GM21515 (cell line): ENCODE results near the gene HOXC6.

Experiments used
- ATAC-seq: cut with Tn5 transposase; IDR thresholded peaks from one replicate; pipeline ENCODE4 v1.9.1; 2021; ENCODE audit not compliant: unreplicated experiment

HOXC6 gene

GRCh38 chr12:54012631-54013409 is 15.4 kb upstream of the HOXC6 start:
- no peak for ATAC-seq

DNA sequence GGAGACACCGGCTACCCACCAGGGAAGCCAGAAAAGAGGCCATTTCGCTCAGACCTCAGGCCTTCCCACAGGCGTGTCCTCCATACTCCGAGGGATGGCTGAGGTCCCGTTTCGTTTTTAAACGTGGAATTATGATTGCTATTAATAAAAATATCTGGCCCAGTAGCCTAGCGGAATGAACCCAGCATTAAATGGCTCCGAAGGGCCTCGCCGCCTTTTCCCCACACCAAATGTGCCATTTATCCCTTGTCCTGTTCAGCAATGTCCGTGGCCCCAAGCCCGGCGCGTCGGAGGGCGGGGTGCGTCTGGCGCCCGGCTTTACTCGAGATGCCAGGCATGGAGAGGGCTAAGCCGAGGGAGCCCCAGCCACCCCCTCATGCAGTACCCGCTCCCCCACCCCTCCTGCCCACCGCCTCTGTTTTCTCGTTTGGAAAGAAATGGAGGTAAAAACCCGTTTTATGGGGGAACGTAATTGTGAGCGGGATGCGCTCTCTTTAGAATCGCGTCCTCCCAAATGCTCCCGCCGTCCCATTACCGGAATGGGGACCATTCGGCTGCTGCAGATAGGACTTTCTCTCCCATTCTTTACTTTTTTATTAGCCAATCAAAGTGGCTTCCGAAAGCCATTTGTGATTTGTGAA is 13.7 kb upstream of the HOXC6 start:
- no peak for ATAC-seq

- no peak for ATAC-seq
These were observed 13.0 kb upstream of the HOXC6 start for GRCh38 chr12:54015018-54015931.

DNA sequence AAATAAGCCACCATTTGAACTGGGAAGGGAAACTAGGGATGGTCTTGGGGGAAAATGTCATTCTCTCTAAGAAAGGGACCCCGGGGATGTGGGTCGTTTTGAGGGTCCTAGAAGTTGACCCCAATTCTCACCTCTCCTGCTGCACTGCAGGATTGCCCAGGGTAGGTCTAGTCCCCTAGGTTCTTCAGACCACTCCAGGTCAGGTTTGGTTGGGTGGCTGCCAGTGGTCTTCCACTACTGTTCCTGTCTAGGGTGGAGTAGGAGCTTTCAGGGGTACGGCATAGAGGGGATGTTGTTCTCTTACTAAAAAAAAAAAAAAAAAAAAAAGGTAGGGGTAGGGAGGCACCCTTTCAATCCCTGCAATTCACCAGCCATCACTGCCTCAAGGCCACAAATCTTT is 12.2 kb upstream of the HOXC6 start:
- ATAC-seq = no peak

GRCh38 chr12:54016478-54016964 is 11.7 kb upstream of the HOXC6 start:
- ATAC-seq = no peak

DNA sequence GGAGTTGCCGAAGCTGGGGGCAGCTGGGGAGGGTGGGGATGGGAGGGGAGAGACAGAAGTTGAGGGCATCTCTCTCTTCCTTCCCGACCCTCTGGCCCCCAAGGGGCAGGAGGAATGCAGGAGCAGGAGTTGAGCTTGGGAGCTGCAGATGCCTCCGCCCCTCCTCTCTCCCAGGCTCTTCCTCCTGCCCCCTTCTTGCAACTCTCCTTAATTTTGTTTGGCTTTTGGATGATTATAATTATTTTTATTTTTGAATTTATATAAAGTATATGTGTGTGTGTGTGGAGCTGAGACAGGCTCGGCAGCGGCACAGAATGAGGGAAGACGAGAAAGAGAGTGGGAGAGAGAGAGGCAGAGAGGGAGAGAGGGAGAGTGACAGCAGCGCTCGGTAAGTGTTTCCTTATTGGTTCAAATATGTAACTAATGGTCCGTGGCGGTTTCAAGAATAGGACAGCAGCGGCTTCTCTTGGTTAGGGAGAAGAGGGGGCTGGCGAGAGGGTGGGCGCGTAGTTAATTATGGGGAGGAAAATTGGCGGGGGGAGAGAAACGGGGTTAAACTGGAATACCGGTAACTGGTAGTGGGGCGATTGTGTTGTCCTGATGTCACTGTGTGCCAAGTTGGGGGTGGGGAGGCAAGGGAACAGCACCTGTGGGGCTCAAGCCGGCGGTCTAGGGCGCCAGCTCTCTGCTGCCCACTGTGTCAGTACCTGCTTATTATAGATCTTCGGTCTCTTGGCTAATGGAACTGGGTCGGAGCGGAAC is 11.0 kb upstream of the HOXC6 start:
- peak; percentile 22 for ATAC-seq

DNA sequence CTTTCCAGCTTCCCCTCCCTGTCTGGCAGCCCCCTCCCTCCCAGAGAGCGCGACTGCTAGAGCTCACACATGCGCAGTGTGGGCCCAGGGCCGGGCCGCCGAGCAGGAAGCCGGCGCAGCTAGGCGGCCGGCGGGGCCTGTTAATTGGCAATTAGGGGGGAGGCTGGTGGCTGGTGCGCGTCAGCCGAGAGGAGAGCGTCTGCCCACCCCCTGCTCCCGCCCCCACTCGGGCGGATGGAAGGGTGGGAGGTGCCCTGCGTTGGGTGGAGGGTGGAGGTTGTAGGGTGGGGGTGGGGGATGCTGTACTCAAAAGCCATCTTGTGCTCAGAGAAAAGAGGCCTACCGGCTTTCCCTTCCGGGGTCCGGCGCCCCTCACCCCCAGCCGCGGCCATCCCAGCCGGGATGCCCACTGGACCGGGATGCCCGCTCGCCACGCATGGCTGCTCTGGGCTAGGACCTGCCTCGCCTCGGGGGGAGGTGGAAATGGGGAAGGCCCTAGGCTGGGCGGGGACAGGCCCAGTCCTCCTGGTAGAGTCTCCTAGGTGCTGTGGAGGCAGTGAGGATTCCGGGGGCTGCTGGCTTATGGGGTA is 10.3 kb upstream of the HOXC6 start:
- ATAC-seq = peak; percentile 58

DNA sequence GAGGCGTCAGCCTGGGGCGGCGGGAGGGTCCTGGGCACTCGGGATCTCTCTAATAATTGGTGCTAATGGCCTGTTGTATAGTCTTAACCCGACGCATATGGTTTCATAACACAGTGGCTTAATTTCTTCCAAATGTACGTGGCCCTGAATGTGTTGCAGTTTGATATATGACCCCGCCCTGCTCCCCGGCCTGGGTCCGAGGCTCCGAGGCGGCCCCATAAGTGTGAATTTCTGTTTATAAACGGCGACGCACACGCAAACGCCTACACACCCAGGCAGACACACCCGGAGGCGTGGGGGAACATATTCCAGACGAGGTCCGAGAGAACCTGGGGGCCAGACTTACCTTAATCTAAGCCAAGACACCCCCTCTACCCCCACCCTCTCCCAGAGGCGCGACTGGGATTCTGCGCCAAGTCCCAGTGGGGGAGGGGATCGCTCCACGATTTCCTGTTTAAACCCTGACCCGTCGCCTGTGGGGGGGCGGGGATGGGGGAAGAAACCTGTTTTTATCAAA is 9.7 kb upstream of the HOXC6 start:
- ATAC-seq = no peak

GRCh38 chr12:54019091-54019811 is 9.0 kb upstream of the HOXC6 start:
- ATAC-seq = no peak

GRCh38 chr12:54019924-54020590 is 8.2 kb upstream of the HOXC6 start:
- ATAC-seq = no peak

- no peak for ATAC-seq
These were observed 7.4 kb upstream of the HOXC6 start for GRCh38 chr12:54020591-54021405.

DNA sequence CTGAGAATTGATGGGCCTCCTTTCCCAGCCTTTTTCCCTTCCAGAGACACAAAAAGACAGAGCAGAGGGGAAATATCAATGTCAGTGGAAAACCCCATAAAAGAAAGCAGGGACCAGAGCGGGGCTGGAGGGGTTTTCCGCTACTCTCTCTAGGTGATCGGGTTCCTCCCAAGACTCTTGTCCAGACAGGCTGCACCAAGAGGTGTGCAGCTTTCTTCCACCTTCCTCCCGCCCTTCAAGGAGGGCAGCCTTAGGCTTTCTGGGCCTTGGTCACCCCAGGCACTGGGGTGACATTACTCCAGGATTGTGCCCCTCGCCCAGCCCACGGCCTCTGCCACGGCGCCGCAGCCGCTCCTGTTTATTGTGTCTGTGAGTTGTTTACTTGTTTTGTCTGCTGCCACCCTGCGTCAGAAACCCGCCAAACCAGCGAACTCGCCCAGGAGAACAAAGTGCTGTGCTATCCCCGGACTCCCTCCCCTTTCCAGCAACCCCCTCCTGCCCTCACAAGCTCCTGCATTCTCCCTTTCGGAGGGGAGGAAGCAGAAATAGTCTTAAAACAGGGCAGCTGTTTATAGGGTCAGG is 6.7 kb upstream of the HOXC6 start:
- ATAC-seq = no peak

DNA sequence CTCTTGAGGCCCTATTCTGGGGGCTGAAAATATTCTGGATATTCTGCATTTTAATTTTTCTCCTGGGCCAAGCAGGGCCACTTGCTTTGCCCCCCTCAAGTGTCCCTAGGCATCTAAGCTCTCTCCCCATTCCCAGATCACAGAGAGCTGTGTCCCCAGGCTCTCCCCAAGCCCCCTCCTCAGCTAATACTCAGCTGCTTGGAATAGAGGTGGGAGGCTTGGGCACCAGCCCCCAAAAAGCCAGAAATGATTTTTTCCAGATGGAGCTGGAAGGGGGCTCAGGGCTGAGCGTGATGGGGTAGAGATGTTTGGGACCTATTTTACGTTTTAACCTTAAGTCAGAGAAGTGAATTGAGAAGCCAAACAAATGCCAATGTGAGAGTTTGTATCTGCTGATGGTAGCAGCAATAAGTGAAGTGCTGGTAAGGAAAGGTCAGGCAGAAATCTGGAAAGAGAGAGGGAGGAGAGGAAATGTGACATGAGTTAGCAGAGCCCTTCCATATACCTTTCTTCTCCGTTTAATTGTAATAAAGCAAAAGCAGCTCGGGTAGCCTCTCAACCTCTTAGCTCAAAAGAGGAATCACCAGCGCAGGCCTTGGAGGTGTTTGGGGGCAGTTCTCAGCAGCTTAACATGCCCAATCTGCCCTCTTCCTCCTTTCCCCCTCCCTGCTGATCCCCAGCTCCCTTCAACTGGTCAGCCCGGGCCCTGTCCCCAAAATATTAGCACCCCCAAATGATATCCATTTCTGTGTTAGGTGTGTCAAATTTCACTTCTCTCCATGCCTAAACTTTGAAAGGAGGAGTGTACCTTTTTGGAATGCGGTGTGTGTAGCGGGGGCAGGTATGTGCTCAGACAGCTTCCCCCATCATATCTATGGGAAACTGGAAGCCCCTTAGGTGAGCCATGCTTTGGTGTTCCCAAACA is 5.0 kb upstream of the HOXC6 start:
- no peak for ATAC-seq

DNA sequence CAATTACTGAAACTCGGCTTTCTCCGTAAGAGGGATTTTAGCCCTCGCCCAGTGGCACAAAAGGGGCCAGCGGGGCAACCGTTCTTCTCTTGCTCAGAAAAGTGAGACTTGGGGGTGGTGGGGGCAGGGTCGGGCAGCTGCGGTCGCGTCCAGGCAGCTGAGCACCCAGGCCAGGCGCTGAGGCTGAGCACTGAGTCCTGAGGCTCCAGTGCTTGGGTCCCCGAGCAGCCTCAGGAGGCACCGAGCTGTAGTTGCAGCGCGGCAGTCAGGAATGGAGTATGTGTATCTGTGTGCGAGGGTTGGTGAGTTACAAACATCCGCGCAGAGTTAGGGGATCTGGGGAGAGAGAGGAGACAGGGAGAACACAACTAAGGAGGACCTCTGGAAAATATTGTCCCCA is 4.1 kb upstream of the HOXC6 start:
- ATAC-seq = no peak

DNA sequence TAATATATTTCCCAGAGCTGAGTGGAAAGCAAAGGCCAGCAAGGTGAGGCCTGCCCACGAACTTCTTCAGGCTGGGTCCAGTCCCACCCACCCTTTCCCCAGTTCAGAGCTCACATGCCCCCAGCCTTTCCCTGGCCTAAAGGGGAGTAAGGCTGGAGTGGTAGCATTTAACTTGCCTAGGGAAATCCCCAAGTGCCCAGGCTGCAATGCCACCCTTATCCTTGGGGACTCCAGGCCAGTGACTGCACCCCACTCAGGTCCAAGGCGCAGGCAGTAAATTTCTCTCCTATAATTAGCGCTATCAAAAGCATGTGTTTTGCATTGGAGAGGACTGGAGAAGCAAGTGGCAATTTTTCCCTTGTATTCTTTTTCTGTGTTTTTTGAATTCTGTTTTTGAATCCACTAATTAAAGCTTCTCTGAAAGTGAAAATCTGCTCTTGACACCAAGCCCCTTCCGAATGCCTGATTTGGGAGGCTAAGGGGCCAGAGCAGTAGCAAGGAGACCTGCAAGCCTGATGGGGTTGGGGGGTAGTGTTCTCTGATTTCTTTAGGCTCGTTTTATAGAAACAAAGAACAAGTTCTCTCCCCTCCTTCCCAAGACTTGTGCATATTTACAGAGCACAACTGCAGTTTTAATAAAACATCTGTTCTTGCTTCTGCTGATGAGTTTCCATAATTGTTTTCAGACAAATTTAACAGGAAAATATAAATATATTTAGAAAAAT is 3.5 kb upstream of the HOXC6 start:
- ATAC-seq = no peak
